ENCODE measurements around the gene FTCD. TPM values are rescaled to one million over a fixed set of nuclear protein-coding genes. Genes with fewer than 3 reads are reported as not detected.

FTCD gene
- total and polyA plus RNA-seq, 2 of the 8 experiments (the other 6 are each of a cell fraction or from before 2014, with no cell fraction given) = 3.3 to 4.9 TPM

DNA sequence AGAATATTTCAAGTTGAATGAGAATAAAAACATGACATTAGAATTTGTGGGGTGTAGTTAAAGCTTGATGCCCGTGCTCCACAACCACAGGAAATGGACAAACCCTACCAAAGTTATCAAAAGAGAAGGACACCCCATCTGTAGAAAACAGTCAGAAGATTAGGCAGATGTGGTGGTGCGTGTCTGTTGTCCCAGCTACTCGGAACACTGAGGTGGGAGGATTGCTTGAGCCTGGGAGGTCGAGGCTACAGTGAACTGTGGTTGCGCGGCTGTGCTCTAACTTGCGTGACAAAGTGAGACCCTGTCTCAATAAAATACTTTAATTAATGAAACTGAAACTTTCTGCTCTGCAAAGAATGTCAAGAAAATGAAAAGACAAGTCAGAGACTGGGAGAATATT lies 30.3 kb upstream of the FTCD start (continued):
- TF ChIP-seq, protein P1, sequence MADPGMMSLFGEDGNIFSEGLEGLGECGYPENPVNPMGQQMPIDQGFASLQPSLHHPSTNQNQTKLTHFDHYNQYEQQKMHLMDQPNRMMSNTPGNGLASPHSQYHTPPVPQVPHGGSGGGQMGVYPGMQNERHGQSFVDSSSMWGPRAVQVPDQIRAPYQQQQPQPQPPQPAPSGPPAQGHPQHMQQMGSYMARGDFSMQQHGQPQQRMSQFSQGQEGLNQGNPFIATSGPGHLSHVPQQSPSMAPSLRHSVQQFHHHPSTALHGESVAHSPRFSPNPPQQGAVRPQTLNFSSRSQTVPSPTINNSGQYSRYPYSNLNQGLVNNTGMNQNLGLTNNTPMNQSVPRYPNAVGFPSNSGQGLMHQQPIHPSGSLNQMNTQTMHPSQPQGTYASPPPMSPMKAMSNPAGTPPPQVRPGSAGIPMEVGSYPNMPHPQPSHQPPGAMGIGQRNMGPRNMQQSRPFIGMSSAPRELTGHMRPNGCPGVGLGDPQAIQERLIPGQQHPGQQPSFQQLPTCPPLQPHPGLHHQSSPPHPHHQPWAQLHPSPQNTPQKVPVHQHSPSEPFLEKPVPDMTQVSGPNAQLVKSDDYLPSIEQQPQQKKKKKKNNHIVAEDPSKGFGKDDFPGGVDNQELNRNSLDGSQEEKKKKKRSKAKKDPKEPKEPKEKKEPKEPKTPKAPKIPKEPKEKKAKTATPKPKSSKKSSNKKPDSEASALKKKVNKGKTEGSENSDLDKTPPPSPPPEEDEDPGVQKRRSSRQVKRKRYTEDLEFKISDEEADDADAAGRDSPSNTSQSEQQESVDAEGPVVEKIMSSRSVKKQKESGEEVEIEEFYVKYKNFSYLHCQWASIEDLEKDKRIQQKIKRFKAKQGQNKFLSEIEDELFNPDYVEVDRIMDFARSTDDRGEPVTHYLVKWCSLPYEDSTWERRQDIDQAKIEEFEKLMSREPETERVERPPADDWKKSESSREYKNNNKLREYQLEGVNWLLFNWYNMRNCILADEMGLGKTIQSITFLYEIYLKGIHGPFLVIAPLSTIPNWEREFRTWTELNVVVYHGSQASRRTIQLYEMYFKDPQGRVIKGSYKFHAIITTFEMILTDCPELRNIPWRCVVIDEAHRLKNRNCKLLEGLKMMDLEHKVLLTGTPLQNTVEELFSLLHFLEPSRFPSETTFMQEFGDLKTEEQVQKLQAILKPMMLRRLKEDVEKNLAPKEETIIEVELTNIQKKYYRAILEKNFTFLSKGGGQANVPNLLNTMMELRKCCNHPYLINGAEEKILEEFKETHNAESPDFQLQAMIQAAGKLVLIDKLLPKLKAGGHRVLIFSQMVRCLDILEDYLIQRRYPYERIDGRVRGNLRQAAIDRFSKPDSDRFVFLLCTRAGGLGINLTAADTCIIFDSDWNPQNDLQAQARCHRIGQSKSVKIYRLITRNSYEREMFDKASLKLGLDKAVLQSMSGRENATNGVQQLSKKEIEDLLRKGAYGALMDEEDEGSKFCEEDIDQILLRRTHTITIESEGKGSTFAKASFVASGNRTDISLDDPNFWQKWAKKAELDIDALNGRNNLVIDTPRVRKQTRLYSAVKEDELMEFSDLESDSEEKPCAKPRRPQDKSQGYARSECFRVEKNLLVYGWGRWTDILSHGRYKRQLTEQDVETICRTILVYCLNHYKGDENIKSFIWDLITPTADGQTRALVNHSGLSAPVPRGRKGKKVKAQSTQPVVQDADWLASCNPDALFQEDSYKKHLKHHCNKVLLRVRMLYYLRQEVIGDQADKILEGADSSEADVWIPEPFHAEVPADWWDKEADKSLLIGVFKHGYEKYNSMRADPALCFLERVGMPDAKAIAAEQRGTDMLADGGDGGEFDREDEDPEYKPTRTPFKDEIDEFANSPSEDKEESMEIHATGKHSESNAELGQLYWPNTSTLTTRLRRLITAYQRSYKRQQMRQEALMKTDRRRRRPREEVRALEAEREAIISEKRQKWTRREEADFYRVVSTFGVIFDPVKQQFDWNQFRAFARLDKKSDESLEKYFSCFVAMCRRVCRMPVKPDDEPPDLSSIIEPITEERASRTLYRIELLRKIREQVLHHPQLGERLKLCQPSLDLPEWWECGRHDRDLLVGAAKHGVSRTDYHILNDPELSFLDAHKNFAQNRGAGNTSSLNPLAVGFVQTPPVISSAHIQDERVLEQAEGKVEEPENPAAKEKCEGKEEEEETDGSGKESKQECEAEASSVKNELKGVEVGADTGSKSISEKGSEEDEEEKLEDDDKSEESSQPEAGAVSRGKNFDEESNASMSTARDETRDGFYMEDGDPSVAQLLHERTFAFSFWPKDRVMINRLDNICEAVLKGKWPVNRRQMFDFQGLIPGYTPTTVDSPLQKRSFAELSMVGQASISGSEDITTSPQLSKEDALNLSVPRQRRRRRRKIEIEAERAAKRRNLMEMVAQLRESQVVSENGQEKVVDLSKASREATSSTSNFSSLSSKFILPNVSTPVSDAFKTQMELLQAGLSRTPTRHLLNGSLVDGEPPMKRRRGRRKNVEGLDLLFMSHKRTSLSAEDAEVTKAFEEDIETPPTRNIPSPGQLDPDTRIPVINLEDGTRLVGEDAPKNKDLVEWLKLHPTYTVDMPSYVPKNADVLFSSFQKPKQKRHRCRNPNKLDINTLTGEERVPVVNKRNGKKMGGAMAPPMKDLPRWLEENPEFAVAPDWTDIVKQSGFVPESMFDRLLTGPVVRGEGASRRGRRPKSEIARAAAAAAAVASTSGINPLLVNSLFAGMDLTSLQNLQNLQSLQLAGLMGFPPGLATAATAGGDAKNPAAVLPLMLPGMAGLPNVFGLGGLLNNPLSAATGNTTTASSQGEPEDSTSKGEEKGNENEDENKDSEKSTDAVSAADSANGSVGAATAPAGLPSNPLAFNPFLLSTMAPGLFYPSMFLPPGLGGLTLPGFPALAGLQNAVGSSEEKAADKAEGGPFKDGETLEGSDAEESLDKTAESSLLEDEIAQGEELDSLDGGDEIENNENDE (IDR thresholded peaks at IDR 0.05; ENCODE audit: insufficient replicate concordance, low read length) = no peak
- TF ChIP-seq, protein P2, sequence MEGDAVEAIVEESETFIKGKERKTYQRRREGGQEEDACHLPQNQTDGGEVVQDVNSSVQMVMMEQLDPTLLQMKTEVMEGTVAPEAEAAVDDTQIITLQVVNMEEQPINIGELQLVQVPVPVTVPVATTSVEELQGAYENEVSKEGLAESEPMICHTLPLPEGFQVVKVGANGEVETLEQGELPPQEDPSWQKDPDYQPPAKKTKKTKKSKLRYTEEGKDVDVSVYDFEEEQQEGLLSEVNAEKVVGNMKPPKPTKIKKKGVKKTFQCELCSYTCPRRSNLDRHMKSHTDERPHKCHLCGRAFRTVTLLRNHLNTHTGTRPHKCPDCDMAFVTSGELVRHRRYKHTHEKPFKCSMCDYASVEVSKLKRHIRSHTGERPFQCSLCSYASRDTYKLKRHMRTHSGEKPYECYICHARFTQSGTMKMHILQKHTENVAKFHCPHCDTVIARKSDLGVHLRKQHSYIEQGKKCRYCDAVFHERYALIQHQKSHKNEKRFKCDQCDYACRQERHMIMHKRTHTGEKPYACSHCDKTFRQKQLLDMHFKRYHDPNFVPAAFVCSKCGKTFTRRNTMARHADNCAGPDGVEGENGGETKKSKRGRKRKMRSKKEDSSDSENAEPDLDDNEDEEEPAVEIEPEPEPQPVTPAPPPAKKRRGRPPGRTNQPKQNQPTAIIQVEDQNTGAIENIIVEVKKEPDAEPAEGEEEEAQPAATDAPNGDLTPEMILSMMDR (IDR thresholded peaks at IDR 0.05; ENCODE audit: control extremely low read depth in 1 of 3, insufficient read depth in 1 of 3, low read depth in 1 of 3, low read length in 3 of 3) = no peak
- no peak for TF ChIP-seq TEAD4 (IDR thresholded peaks at IDR 0.05; ENCODE audit: low read depth, low read length)
- TF ChIP-seq CREB1 (IDR thresholded peaks at IDR 0.05) = no peak

All from H1 (cell line).